GM21423 (cell line): ENCODE data around the gene TRIM39.

Experiments
- ATAC-seq: cut with Tn5 transposase; IDR thresholded peaks from one replicate; pipeline ENCODE4 v1.9.1; 2021; ENCODE audit warnings: mild to moderate bottlenecking, moderate library complexity; ENCODE audit not compliant: unreplicated experiment

The TRIM39 gene

DNA sequence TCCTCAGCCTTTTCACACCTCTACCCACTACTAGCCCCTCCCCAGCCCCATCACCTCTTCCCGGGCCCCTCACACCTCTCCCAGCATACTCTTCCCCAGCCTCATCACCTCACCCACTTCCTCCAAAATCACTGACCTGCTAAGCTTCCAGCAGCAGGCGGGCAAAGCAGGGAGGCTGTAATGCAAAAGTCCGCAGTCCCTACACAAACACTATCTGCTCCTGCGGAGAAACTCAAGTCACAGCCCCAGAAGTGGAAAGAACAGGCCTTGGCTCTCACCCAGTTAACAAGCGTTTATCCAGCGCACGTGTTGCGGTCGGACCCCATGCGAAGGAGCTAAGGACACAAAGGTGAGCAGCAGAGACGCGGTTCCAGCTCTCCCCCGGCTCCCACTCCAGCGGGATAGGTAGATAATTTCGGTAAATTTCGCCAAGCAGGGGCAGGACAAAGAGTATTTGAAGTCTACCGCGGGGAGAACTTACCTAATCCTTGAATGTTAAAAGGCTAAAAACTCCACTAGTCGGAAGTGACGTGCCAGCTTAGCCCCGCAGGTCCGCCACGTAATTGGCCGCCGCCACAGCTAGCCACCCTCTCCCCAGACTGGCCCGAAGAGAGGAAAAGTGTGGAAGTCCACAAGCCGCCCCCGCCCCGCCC, 728 bp upstream of the TRIM39 start:
- peak; percentile 34 for ATAC-seq

DNA sequence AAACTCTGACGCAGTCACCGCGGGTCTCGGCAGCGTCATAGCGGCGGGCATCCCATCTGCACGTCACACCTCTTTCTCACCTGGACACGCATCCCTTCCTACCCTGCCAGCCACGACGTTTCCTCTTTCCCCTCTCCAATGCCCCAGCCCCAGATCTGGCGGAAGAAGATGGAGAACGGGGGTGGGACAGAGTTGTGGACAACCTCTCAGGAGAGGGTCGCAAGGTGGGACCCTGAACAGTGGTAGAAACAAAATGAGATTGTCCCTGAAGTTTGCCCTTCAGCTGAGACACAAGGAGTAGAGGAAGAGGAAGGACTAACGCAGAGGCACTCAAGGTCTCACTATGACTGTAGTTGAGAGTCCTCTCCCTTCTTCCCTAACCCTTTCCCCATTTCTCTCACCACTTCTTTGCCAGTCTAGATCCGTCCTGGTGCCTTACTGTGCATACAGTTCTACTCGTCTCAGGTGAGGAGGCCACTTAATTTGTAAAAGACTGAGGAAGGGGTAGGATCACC, 562 bp downstream of the TRIM39 start:
- ATAC-seq: no peak

DNA sequence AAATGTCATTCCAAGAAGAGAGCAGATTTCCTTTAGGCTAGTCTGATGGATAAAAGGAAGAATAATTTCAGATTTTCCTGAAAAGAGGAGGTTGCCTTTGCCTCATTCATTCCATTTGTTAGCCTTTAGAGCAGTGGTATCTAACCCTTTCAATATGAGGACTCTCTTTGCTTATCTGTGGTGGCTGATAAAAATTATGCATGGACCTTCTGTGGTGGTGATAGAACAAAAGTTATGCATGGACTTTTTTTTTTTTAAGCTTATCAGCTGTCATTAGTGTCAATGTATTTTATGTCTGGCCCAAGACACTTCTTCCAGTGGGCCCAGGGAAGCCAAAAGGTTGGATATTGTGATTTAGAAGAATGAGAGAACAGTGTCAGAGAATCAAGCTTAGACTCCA, 1.7 kb downstream of the TRIM39 start:
- ATAC-seq: no peak

DNA sequence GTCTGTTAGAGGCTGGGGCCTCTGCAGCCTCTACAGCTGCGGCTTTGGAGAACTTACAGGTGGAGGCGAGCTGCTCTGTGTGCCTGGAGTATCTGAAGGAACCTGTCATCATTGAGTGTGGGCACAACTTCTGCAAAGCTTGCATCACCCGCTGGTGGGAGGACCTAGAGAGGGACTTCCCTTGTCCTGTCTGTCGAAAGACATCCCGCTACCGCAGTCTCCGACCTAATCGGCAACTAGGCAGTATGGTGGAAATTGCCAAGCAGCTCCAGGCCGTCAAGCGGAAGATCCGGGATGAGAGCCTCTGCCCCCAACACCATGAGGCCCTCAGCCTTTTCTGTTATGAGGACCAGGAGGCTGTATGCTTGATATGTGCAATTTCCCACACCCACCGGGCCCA, 2.6 kb downstream of the TRIM39 start:
- no peak for ATAC-seq

DNA sequence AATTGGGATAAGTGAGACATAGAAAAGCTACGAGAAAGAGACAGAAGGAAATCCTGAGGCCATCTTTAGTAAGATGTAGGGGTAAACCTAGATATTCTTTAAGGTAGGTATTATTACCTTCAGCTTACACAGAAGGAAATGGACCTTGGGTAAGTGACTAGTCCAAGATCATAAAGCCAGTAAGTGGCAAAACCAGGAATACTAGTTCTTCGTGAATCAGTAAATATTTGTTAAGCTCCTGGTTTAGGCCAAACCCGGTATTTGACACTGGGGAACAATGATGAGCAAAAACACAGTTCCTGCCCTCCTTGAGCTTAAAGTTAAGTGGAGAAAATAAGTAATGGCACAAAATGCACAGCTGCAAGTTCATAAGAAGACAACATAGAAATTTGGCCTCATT, 5.3 kb downstream of the TRIM39 start:
- no peak for ATAC-seq

DNA sequence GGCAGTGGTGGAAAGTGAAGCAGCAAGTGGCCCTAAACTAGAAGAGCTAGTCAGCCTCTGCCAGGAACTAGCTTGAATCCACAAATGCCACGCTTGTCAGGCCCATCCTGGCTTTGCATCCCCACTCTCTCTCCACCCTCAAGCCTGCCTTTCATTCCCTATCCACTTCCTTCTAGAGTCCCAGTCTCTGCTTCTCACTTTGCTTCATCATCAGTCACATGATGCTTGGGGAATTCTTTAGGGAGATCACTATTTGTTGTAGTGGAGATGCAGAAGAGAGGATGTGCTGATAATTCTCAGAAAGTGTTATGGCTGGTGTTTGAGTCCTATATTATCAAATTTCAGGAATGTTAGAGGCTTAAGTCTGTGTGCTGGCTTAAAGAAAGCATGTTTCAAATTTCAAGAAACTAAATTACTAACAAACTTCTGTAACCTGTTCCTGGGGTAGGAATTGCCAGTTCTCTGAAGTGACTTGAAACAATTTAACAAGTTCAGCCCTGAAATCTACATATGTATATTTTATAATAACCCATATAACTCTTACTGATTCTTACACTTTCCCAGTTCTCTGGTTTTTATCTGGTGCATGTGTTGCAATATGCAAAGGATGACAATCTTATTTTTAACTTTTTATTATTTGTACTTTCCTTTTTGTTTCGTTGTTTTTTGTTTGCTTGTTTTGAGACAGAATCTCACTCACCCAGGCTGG, 7.5 kb downstream of the TRIM39 start:
- ATAC-seq: no peak

DNA sequence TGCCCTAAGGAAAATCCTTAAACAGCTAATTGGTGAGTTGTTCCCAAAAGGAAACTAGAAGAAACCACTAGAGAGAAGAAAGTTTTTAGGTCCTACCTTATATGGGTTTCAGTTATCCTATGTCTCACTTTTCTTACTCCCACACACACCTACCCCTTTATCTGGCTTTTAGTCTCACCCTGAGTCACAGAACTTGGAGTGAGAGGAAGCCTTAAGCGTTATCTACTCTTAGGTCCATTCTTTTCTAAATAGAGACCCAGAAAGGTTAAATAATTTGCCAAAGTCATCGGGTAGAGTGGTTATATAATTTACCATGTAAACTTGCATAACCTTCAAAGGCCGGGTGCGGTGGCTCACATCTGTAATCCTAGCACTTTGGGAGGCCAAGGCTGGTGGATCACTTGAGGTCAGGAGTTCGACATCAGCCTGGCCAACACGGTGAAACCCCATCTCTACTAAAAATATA, 13.9 kb downstream of the TRIM39 start:
- ATAC-seq: no peak

DNA sequence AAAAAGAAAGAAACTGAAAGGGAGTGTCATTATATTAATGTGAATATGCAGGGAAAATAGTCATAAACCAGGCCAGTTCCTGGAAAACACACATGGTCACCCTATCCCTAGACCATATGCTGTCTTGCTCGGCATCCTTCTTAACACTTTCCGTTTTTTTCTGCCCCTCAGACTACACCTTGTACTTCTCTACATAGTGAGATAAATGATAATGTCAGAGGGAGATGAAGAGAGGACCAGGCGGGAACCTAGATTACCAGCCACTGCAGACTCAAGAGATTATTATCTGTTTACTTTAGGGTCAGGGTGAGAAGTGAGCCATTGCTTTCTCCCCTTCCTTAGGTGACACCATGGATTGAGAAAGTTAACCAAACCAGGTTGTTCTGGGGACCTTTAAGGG, 14.5 kb downstream of the TRIM39 start:
- no peak for ATAC-seq

DNA sequence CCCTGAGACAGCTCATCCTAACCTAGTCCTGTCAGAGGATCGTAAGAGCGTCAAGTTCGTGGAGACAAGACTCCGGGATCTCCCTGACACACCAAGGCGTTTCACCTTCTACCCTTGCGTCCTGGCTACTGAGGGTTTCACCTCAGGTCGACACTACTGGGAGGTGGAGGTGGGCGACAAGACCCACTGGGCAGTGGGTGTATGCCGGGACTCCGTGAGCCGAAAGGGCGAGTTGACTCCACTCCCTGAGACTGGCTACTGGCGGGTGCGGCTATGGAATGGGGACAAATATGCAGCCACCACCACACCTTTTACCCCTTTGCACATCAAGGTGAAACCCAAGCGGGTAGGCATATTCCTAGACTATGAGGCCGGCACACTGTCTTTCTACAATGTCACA, 15.0 kb downstream of the TRIM39 start:
- ATAC-seq: no peak

DNA sequence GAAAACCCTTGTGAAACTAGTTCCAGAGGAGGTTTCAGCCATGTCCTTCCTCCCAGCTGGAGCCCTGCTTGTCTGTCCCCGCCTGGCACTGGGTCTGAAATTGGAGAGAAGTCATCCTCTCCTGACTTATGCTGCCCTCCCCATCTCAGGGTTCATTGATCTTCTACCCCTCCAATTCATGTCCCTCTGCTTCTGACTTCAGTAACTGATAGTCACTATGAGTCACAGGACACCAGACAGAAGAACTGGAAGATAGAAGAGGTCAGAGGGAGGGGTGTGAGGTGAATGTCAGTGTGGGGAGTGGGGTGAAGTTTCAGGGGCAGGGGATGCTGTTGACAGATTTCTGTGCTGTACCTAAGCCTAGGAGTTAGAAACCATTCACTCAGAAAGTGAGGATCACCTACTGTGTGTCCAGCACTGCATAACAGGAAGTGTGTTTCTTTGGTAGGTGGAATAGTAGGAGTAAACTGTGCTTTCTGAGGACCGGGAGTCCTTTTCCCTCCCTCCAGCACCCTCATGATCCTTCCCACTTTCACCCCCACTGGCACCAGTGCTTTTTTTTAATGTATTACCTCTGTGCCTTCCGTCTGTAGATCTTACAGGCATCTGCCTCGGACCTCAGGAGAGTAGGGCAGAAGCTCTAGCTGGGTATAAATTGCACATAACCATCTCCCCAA, 17.6 kb downstream of the TRIM39 start:
- no peak for ATAC-seq

DNA sequence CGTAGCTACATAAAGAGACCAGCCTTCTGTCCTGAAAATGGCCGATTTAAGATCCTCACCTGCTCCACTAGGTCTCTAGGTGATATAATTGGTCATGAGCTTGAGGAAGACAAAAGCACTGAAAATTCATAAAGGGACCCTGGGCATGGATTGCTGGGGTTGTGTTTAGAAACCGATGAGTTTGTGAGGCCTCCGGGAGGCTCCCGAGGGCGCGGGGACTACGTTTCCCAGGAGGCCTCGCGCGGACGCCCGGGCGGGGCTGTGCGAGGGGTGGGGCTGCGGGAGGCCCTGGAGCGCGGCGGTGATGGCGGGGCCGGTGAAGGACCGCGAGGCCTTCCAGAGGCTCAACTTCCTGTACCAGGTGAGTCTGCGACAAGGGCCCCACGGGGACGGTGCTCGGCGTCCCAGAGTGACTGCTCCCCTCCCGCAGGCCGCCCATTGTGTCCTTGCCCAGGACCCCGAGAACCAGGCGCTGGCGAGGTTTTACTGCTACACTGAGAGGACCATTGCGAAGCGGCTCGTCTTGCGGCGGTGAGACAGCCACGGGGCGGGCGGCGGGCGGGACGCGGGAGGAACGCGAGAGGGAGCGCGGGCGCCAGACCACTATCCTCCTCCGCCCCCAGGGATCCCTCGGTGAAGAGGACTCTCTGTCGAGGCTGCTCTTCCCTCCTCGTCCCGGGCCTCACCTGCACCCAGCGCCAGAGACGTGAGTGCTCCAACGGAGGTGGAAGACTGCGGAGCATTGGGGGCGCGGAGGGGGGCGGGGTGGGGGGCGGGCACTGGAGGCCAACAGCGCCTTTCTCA, 18.3 kb downstream of the TRIM39 start, which contains the start of gene RPP21:
Gene RPP21 (plus strand): TSS at position 289 of the 804 bp plus-strand sequence. CDS start 16 bp downstream, at position 305.
- peak; percentile 91 for ATAC-seq

DNA sequence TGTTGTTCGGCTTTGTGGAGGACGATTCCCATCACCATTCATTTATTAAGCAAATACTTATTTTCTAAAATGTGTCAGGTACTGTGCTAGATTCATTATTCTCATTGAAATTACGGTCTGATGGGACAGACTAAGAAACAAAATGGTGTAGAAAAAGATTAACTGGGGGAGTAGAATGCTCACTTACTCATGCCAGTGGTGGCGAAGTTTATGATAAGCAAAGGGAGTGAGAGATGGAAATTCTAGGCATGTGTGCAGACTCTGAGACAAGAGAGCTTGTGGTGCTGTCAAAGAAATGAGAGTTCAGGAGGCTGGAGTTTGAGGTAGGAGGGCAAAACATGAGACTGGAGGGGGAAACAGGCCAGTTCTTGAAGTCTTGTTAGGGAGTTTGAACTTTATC, 19.1 kb downstream of the TRIM39 start:
- no peak for ATAC-seq

DNA sequence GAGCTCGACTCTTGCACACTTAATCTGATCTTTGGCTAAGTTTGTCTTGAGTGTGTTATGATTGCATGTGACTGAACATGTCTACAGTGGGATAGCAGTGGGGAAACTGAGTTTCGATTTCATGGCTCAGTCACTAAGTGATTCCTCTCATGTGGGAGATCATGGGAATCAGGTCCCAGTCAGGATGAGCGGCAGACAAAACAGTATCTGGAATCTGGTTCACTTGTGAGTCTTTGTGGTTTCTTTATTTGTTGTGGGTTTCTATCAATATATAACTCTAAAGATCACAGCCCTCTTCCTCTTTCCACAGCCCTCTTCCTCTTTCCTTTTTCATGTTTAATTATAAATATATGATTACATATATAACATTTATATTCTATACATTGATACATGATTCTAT, 22.2 kb downstream of the TRIM39 start:
- no peak for ATAC-seq

DNA sequence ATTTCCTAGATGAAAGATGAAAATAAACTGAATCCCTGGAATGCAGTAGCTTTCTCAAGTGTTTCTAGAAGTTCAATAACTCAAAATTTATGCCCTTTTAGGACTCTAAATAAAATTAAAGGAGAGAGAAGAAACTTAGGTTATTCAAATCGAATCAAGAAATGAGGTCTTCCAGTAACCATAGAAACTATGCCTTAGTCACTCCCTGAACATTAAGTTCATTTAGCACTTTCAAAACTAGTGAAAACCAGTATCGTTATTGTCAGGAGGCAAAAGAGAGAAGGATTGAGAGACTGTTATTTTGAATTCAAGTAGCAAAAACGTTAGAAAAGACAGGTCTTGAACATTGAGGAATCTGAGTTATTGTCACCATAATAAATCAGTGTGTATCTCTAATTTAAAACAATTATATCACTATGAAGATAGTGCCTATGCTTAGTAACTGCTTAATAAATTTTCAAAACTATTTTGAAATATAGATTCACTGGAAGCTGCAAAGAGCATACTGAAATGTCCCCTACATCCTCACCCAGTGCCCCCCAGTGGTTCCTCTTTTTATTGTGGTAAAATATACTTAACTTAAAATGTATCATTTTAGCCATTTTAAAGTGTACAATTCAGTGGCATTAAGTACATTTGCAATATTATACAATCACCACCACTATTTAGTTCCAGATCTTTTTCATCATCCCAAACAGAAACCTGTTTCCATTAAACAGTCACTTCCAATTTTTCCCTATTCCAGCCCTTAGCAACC, 22.9 kb downstream of the TRIM39 start:
- no peak for ATAC-seq

DNA sequence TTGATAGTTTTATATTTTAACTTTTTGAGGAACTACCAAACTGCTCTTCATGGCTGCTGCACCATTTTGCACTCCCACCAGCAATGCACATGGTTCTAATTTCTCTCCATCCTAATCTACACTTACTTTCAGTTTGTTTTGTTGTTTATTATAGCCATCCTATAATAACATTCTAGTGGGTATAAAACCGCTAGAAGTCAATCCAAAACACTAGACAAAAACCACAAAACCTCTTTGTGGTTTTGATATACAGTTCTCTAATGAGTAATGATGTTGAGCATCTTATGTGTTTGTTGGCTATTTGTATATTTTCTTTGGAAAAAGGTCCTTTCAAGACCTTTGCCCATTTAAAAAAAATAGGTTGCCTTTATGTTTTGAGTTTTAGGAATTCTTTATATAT, 23.8 kb downstream of the TRIM39 start:
- no peak for ATAC-seq

DNA sequence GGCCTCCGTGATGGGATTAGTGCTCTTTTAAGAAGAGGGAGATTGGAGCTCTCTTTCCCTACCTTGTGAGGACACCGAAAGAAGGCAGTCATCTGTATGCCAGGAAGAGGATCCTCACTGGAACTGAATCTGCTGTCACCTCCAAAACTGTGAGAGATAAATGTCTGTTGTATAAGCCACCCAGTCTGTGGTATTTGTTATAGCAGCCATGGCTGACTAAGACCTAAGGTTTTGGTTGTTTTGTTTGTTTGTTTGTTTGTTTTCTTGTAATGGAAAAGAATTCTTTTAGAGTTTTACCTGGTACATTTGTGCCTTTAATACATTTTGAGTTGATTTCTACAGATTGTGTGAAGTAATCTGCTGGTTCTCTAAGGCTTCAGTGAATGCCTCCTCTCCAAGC, 25.8 kb downstream of the TRIM39 start:
- no peak for ATAC-seq

DNA sequence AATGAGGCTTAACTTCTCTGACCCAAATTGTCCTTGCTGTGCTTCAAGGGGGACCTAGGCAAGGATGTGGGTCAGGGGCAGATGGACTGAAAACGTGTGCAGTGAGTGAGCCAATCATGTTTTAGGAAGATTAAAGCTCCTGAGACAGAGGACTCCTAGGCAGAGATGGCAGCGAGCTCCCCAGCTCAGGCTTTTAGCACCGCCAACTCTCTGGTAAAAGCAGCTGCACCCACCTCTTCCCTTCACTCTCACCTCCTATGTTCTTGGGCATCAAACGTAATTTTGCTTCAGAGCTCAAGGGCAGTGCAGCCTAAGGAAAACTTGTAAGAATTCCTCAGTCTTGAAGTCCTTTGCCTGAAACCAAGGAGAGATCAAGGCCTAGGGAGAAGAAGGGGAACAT, 28.6 kb downstream of the TRIM39 start:
- no peak for ATAC-seq

DNA sequence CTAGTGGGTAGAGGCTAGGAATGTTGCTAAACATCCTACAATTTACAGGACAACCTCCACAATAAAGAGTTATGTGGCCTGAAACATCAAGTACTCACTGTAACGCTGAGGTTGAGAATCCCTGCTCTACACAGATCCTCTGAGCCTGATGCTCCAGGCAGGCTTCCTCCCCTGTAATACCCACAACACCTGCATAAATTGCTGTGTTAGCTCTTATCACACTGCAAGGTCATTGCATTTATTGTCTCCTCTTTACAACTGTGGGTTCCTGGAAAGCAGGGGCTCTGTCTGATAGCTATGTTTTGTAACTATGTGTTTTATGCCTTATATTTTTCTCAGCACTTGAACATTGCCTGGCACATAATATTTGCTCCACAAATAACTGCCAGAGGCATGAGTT, 29.8 kb downstream of the TRIM39 start:
- no peak for ATAC-seq

DNA sequence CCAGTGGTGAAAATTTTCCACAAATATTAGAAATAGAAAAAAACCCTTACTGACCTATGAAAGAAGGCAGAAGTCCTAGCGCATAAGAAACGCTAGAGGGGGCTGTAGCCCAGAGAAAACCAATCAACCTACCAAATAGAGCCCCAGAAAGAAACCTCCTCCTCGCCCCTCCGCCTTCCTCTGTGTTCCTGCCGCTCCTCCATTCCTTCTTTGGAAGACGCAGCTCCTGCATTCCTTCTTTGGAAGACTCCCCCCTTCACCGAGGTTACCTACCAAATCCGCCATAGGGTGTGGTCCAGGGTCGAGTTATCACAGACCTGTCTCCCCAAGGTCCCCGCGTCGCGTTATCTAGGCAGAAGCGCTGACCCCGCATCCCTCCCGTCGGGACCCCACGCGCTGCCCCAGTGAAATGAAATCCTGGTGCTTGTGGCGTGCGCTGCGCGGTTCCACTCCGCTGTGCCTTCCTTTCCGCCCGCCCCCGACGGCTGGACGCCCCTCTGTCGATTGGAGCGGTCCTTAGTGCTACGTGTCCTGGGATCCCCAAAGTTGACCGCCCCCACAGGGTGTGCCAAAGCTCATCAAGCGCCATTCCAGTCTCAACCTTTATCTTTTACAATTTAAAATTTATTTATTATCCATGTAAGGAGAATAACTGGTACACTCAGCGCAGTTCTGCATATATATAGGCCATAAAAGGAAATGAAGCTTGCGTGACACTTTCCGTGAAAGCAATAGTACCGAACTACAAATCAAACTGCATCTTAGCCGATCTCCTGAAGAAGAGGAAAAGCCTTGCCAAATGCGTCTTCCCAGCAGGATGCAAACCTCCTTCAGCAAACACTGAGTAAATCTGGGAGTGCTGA, 31.2 kb downstream of the TRIM39 start:
- no peak for ATAC-seq
